SHP77 (cell line): ENCODE results near the gene SYP.
"Not testable (repeated sequence)": the region's sequence is repeated elsewhere in the genome, so short reads cannot be mapped to it uniquely, and the experiment has no call there.

Experiments
- DNase-seq, 2 experiments: peaks; one replicate each; lab custom pipeline; 2025; lab: John Stamatoyannopoulos, UW

SYP gene

GRCh38 chrX:49166914-49167739 lies 32.9 kb downstream of the SYP start:
- DNase-seq: peak; percentile 24 to 34

- peak; percentile 82 to 84 for DNase-seq
These were observed 33.8 kb downstream of the SYP start for GRCh38 chrX:49165901-49166881.

GRCh38 chrX:49164589-49165360 lies 35.2 kb downstream of the SYP start:
- DNase-seq: no peak

- DNase-seq: peak; percentile 62 to 69
These were observed 36.2 kb downstream of the SYP start for GRCh38 chrX:49163555-49164419.

GRCh38 chrX:49162620-49163019 lies 37.4 kb downstream of the SYP start, which contains the start of gene MAGIX:
Gene MAGIX (plus strand): TSS chrX:49162758. CDS start chrX:49162890, 132 bp downstream.
- DNase-seq: no peak

GRCh38 chrX:49161632-49162031 lies 38.4 kb downstream of the SYP start:
- no peak for DNase-seq

- no peak for DNase-seq
These were observed 39.1 kb downstream of the SYP start for GRCh38 chrX:49160908-49161307.

- DNase-seq: no peak
These were observed 42.8 kb downstream of the SYP start for GRCh38 chrX:49157194-49157593.

GRCh38 chrX:49155900-49156837 lies 43.8 kb downstream of the SYP start:
- DNase-seq: peak; percentile 54 to 82

GRCh38 chrX:49155243-49155899 lies 44.6 kb downstream of the SYP start:
- DNase-seq: no peak

- DNase-seq: no peak
These were observed 46.5 kb downstream of the SYP start for GRCh38 chrX:49153467-49153866.

- not testable (repeated sequence) for DNase-seq
These were observed 50.7 kb downstream of the SYP start for GRCh38 chrX:49149291-49149690.

- DNase-seq: not testable (repeated sequence)
These were observed 51.4 kb downstream of the SYP start for GRCh38 chrX:49148390-49149100.

- no peak for DNase-seq
These were observed 52.1 kb downstream of the SYP start for GRCh38 chrX:49147936-49148335.

- DNase-seq: no peak
These were observed 52.7 kb downstream of the SYP start for GRCh38 chrX:49147282-49147681.

GRCh38 chrX:49143154-49143553 lies 56.8 kb downstream of the SYP start:
- not testable (repeated sequence) for DNase-seq

- DNase-seq: not testable (repeated sequence)
These were observed 57.7 kb downstream of the SYP start for GRCh38 chrX:49142264-49142663.

- no peak for DNase-seq
These were observed 60.3 kb downstream of the SYP start for GRCh38 chrX:49139713-49140112.
